GM12878 (cell line): ENCODE measurements around the gene COQ2. TPM values are rescaled to one million over a fixed set of nuclear protein-coding genes. Genes with fewer than 3 reads are reported as not detected.

ENCODE experiments used
- ATAC-seq: fragments of 200-7000 bp; cut with Tn5 transposase; 3 replicates; pipeline ENCODE4 v1.9.1; 2020; ENCODE audit warnings: mild to moderate bottlenecking, moderate library complexity
- BruUV-seq: library from RNA; stranded (reverse); fragments of 400-500 nt; replicated peaks from 2 replicates; lab custom pipeline; 2021; lab: Mats Ljungman, UMichigan
- CTCF ChIA-PET: fragments of 300-600 bp; sonication (Branson Sonifier 250); formaldehyde crosslinking; extraction: SDS; loops from one replicate; lab custom pipeline; 2021; ENCODE audit warnings: inconsistent platforms; lab: Yijun Ruan, JAX
- POLR2A ChIA-PET: fragments of 350-600 bp; formaldehyde crosslinking; extraction: SDS; loops from one replicate; lab custom pipeline; 2021; ENCODE audit warnings: inconsistent platforms; lab: Charles Lee
- RAD21 ChIA-PET: fragments of 300-600 bp; sonication (Branson Sonifier 250); formaldehyde crosslinking; loops from one replicate; lab custom pipeline; 2023; ENCODE audit warnings: antibody characterized with exemption; ENCODE audit not compliant: unreplicated experiment; lab: Charles Lee
- SMC1A ChIA-PET: fragments of 300-600 bp; sonication (Branson Sonifier 250); formaldehyde crosslinking; loops from one replicate; lab custom pipeline; 2023; ENCODE audit not compliant: unreplicated experiment, uncharacterized antibody; lab: Charles Lee
- DNase-seq: peaks from one replicate; pipeline ENCODE4 v3.0.0-alpha.2; 2011; ENCODE audit warnings: low read depth, low spot score
- FAIRE-seq: peaks from 3 replicates; lab custom pipeline; 2011; peaks lifted over from hg19 to GRCh38; lab: Jason Lieb, UNC
- H2AFZ ChIP-seq: 2 replicates; pipeline ENCODE4 v1.6.0; 2011; ENCODE audit warnings: low read depth, low read length, control low read depth; ENCODE audit not compliant: control insufficient read depth
- H3K27ac ChIP-seq: 2 replicates; pipeline ENCODE4 v1.5.1; 2011; ENCODE audit warnings: control low read depth; ENCODE audit not compliant: control insufficient read depth, insufficient read depth
- H3K27me3 ChIP-seq, 2 experiments: replicated peaks in 1 of 2; 2 replicates each; pipeline versions ENCODE4 v1.6.0 to v1.6.1; 2011; ENCODE audit warnings: low read length in 1 of 2; ENCODE audit not compliant: control insufficient read depth in 2 of 2, insufficient read depth in 2 of 2
- H3K36me3 ChIP-seq, 2 experiments: 2 replicates each; pipeline ENCODE4 v1.5.1; 2011; ENCODE audit warnings: low read length in 1 of 2; ENCODE audit not compliant: control insufficient read depth in 2 of 2, insufficient read depth in 2 of 2
- H3K4me1 ChIP-seq: 2 replicates; pipeline ENCODE4 v1.6.1; 2011; ENCODE audit warnings: mild to moderate bottlenecking, low read length, moderate library complexity, mixed read lengths; ENCODE audit not compliant: control insufficient read depth, insufficient read depth
- H3K4me2 ChIP-seq: 2 replicates; pipeline ENCODE4 v1.6.0; 2011; ENCODE audit warnings: control low read depth; ENCODE audit not compliant: control insufficient read depth, insufficient read depth
- H3K4me3 ChIP-seq: fragments of 200-600 bp; sonication (generic); 2 replicates; pipeline ENCODE4 v1.5.1; 2016
- H3K79me2 ChIP-seq: 2 replicates; pipeline ENCODE4 v1.6.0; 2011; ENCODE audit warnings: low read length; ENCODE audit not compliant: control insufficient read depth, insufficient read depth
- H3K9ac ChIP-seq: 2 replicates; pipeline ENCODE4 v1.8.0; 2011; ENCODE audit warnings: low read length, control low read depth, mixed read lengths; ENCODE audit not compliant: control insufficient read depth, insufficient read depth
- H3K9me3 ChIP-seq: replicated peaks from 3 replicates; pipeline ENCODE4 v1.5.1; 2011; ENCODE audit warnings: mild to moderate bottlenecking, low read length; ENCODE audit not compliant: control insufficient read depth, insufficient read depth
- H4K20me1 ChIP-seq: 2 replicates; pipeline ENCODE4 v1.6.0; 2011; ENCODE audit not compliant: control insufficient read depth, insufficient read depth
- BACH1 ChIP-seq: fragments of 450-650 bp; IDR thresholded peaks from 2 replicates; pipeline ENCODE4 v1.6.1; 2017; ENCODE audit warnings: mild to moderate bottlenecking, borderline replicate concordance
- CBFB ChIP-seq: IDR thresholded peaks from 2 replicates; pipeline ENCODE4 v1.6.1; 2016; ENCODE audit warnings: antibody characterized with exemption, low read depth
- CHD1 ChIP-seq: IDR thresholded peaks from 2 replicates; pipeline ENCODE4 v1.6.1; 2012; ENCODE audit warnings: low read depth, low read length, improper control_type of control experiment
- FOS ChIP-seq: IDR thresholded peaks from 3 replicates; pipeline ENCODE4 v1.6.1; 2011; ENCODE audit warnings: borderline replicate concordance; ENCODE audit not compliant: insufficient read length; ENCODE audit errors: extremely low read depth
- HDGF ChIP-seq: fragments of 450-650 bp; IDR thresholded peaks from 2 replicates; pipeline ENCODE4 v1.6.1; 2016; ENCODE audit warnings: antibody characterized with exemption
- IKZF1 ChIP-seq: fragments of 450-650 bp; conservative IDR thresholded peaks from 2 replicates; pipeline ENCODE4 v1.6.1; 2017; ENCODE audit warnings: antibody characterized with exemption, mild to moderate bottlenecking
- KAT2A ChIP-seq: conservative IDR thresholded peaks from 2 replicates; pipeline ENCODE4 v1.6.1; 2011; ENCODE audit warnings: low read depth, low read length; ENCODE audit not compliant: control insufficient read depth
- POLR2AphosphoS5 ChIP-seq: IDR thresholded peaks from 2 replicates; pipeline ENCODE4 v1.6.1; 2011; ENCODE audit warnings: mild to moderate bottlenecking, low read length, inconsistent platforms
- SREBF2 ChIP-seq: IDR thresholded peaks from 2 replicates; pipeline ENCODE4 v1.6.1; 2012; ENCODE audit warnings: mild to moderate bottlenecking, low read length
- WGBS: methylation state at CpG from one replicate; pipeline ENCODE4 v1.1.6; 2016; ENCODE audit warnings: low lambda C conversion rate; ENCODE audit not compliant: insufficient replicate concordance, insufficient coverage; ENCODE audit errors: missing lambda C conversion rate; 5-methylcytosine and 5-hydroxymethylcytosine counted together
- in situ Hi-C: fragments of 300-500 bp; cut with MboI; formaldehyde crosslinking; loops from 9 replicates; pipeline ENCODE4 v1.14.3; 2018; ENCODE audit warnings: mixed read lengths
- intact Hi-C: fragments of 100-400 bp; cut with micrococcal nuclease; formaldehyde crosslinking; loops from one replicate; pipeline ENCODE4 v1.14.2; 2022; ENCODE audit not compliant: unreplicated experiment
- polyA plus RNA-seq, 11 experiments: library from polyadenylated mRNA; depleted of rRNA in 4 of 11; unstranded in 6 of 11; stranded (reverse) in 5 of 11; fragments of >200 nt; fragmentation: Nextera tagmentation in 4 of 11; fragmentation: Illumina TruSeq in 1 of 11; extraction: Ambion mirVana in 4 of 11; extraction: Trizol in 1 of 11; gene quantifications; 1 replicate in 1 of 11; 2 replicates in 10 of 11; pipeline versions ENCODE4 v1.2.1 to v1.2.3, GENCODE V29; 2011 to 2016; ENCODE audit warnings: inconsistent platforms in 2 of 11, missing spikeins in 2 of 11, low read depth in 1 of 11
- total RNA-seq, 4 experiments: library from RNA; depleted of rRNA in 3 of 4; stranded (reverse); fragments of >200 nt in 3 of 4; fragmentation: Illumina TruSeq in 1 of 4; extraction: Trizol in 1 of 4; gene quantifications; 2 replicates each; pipeline versions ENCODE4 v1.2.1 to v1.2.3, GENCODE V29; 2013 to 2021
- TF ChIP-seq, protein P1 (sequence below): fragments of 450-650 bp; IDR thresholded peaks from 2 replicates; pipeline ENCODE4 v1.6.1; 2017; ENCODE audit warnings: antibody characterized with exemption, mild to moderate bottlenecking, moderate library complexity
- TF ChIP-seq, protein P2 (sequence below): fragments of 450-650 bp; IDR thresholded peaks from 2 replicates; pipeline ENCODE4 v1.6.1; 2016; ENCODE audit warnings: mild to moderate bottlenecking
- TF ChIP-seq, protein P3 (sequence below): IDR thresholded peaks from 2 replicates; pipeline ENCODE4 v1.6.1; 2011; ENCODE audit warnings: borderline replicate concordance, low read depth, mild to moderate bottlenecking, moderate library complexity, low read length; ENCODE audit not compliant: insufficient read depth, poor library complexity, severe bottlenecking
- TF ChIP-seq, protein P4 (sequence below): IDR thresholded peaks from 2 replicates; pipeline ENCODE4 v1.6.1; 2012; ENCODE audit warnings: improper control_type of control experiment, low read depth, low read length; ENCODE audit not compliant: insufficient replicate concordance

The COQ2 gene
- total and polyA plus RNA-seq, 10 of the 15 experiments (the other 5 are each of a cell fraction or from before 2014, with no cell fraction given) = 5.0 to 46.7 (median 19.1) TPM

DNA sequence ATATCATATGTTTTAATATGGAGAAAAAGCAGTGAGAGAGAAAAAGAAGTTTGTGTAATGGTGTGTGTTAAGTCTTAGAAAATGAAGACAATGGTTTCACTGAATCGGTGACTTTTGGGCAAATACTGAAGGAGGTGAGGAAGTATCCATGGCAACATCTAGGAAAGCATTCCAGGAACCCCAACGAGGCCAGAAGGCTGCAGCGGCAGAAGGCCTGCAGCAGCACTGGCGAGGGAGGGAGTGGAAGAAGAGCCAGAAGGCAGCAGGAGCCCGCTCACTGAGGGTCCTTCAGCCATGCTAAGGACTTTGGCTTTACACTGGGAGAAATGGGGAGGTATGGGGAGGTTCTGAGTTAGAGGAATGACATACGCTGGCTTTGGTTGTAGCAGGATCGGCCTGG, 26.8 kb downstream of the COQ2 start:
- no TSS peak for BruUV-seq
- Histone ChIP-seq H2AFZ (no peak overlapping the region), H3K9me3 (no peaks in the 10 kb centered on the region), H3K27ac (no peak overlapping the region), H3K27me3 (no peaks in the 10 kb centered on the region), H3K4me2 (no peak overlapping the region), H3K36me3 (no peaks in the 10 kb centered on the region; a peak in 1 of 4 replicates), H3K79me2 (no peaks in the 10 kb centered on the region), H3K4me1 (peaks cover 32% of the 10 kb centered on the region), H3K4me3 (no peak overlapping the region), H3K9ac (no peak overlapping the region), H4K20me1 (no peaks in the 10 kb centered on the region)
- ChIA-PET SMC1A (interaction anchor here (2.3 kb wide), 1 partner anchor 82 kb away, joined by 8 read pairs; no protein-coding TSS in a partner anchor), CTCF (interaction anchor here (1.4 to 2.1 kb wide), 3 partner anchors 9 to 145 kb away, joined by 4 to 13 read pairs (median 4); no protein-coding TSS in a partner anchor), POLR2A (interaction anchor here (0.9 kb wide), 1 partner anchor 26 kb away, joined by 3 read pairs; no protein-coding TSS in a partner anchor), RAD21 (interaction anchor here (2.2 kb wide), 1 partner anchor 27 kb away, joined by 9 read pairs; the partner anchor contains the start of gene COQ2)
- FAIRE-seq (no peak), DNase-seq (no peak), ATAC-seq (no peak)
- WGBS = 96% methylated on average over 7 of the region's 7 CpGs
- in situ Hi-C loops (loop anchor here (10.0 kb wide), 1 partner anchor 183 kb away; no protein-coding TSS in a partner anchor), intact Hi-C loops (loop anchor here (1.0 to 5.0 kb wide), 3 partner anchors 17 to 148 kb away; no protein-coding TSS in a partner anchor)
- TF ChIP-seq, protein P1, sequence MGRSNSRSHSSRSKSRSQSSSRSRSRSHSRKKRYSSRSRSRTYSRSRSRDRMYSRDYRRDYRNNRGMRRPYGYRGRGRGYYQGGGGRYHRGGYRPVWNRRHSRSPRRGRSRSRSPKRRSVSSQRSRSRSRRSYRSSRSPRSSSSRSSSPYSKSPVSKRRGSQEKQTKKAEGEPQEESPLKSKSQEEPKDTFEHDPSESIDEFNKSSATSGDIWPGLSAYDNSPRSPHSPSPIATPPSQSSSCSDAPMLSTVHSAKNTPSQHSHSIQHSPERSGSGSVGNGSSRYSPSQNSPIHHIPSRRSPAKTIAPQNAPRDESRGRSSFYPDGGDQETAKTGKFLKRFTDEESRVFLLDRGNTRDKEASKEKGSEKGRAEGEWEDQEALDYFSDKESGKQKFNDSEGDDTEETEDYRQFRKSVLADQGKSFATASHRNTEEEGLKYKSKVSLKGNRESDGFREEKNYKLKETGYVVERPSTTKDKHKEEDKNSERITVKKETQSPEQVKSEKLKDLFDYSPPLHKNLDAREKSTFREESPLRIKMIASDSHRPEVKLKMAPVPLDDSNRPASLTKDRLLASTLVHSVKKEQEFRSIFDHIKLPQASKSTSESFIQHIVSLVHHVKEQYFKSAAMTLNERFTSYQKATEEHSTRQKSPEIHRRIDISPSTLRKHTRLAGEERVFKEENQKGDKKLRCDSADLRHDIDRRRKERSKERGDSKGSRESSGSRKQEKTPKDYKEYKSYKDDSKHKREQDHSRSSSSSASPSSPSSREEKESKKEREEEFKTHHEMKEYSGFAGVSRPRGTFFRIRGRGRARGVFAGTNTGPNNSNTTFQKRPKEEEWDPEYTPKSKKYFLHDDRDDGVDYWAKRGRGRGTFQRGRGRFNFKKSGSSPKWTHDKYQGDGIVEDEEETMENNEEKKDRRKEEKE = no peak
- no peak for TF ChIP-seq IKZF1
- no peak for TF ChIP-seq CHD1
- TF ChIP-seq, protein P2, sequence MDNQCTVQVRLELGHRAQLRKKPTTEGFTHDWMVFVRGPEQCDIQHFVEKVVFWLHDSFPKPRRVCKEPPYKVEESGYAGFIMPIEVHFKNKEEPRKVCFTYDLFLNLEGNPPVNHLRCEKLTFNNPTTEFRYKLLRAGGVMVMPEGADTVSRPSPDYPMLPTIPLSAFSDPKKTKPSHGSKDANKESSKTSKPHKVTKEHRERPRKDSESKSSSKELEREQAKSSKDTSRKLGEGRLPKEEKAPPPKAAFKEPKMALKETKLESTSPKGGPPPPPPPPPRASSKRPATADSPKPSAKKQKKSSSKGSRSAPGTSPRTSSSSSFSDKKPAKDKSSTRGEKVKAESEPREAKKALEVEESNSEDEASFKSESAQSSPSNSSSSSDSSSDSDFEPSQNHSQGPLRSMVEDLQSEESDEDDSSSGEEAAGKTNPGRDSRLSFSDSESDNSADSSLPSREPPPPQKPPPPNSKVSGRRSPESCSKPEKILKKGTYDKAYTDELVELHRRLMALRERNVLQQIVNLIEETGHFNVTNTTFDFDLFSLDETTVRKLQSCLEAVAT = peak; percentile 30; the same call in 1 of the 2 replicates
- 0 out of 2 replicates have a peak, but pooled peaks have one; percentile 42 for TF ChIP-seq HDGF
- no peak for TF ChIP-seq FOS
- TF ChIP-seq, protein P3, sequence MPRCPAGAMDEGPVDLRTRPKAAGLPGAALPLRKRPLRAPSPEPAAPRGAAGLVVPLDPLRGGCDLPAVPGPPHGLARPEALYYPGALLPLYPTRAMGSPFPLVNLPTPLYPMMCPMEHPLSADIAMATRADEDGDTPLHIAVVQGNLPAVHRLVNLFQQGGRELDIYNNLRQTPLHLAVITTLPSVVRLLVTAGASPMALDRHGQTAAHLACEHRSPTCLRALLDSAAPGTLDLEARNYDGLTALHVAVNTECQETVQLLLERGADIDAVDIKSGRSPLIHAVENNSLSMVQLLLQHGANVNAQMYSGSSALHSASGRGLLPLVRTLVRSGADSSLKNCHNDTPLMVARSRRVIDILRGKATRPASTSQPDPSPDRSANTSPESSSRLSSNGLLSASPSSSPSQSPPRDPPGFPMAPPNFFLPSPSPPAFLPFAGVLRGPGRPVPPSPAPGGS = no peak
- no peak for TF ChIP-seq BACH1
- TF ChIP-seq POLR2AphosphoS5 = no peak
- TF ChIP-seq, protein P4, sequence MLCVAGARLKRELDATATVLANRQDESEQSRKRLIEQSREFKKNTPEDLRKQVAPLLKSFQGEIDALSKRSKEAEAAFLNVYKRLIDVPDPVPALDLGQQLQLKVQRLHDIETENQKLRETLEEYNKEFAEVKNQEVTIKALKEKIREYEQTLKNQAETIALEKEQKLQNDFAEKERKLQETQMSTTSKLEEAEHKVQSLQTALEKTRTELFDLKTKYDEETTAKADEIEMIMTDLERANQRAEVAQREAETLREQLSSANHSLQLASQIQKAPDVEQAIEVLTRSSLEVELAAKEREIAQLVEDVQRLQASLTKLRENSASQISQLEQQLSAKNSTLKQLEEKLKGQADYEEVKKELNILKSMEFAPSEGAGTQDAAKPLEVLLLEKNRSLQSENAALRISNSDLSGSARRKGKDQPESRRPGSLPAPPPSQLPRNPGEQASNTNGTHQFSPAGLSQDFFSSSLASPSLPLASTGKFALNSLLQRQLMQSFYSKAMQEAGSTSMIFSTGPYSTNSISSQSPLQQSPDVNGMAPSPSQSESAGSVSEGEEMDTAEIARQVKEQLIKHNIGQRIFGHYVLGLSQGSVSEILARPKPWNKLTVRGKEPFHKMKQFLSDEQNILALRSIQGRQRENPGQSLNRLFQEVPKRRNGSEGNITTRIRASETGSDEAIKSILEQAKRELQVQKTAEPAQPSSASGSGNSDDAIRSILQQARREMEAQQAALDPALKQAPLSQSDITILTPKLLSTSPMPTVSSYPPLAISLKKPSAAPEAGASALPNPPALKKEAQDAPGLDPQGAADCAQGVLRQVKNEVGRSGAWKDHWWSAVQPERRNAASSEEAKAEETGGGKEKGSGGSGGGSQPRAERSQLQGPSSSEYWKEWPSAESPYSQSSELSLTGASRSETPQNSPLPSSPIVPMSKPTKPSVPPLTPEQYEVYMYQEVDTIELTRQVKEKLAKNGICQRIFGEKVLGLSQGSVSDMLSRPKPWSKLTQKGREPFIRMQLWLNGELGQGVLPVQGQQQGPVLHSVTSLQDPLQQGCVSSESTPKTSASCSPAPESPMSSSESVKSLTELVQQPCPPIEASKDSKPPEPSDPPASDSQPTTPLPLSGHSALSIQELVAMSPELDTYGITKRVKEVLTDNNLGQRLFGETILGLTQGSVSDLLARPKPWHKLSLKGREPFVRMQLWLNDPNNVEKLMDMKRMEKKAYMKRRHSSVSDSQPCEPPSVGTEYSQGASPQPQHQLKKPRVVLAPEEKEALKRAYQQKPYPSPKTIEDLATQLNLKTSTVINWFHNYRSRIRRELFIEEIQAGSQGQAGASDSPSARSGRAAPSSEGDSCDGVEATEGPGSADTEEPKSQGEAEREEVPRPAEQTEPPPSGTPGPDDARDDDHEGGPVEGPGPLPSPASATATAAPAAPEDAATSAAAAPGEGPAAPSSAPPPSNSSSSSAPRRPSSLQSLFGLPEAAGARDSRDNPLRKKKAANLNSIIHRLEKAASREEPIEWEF = no peak
- no peak for TF ChIP-seq KAT2A
- no peak for TF ChIP-seq CBFB
- no peak for TF ChIP-seq SREBF2
